Astrocyte (in vitro differentiated cells and primary cell): Measurements from ENCODE around the gene TEX50. TPM values are rescaled to one million over a fixed set of nuclear protein-coding genes. Genes with fewer than 3 reads are reported as not detected.
A peak's percentile ranks its signal among the peaks of the same experiment; 100 is the strongest.

Experiments
- DNase-seq: peaks from one replicate; pipeline ENCODE4 v3.0.0-alpha.2; 2010; ENCODE audit warnings: low read depth
- FAIRE-seq: peaks from 2 replicates; lab custom pipeline; 2011; peaks lifted over from hg19 to GRCh38; lab: Jason Lieb, UNC
- H2AFZ ChIP-seq: 2 replicates; pipeline ENCODE4 v1.6.0; 2012; ENCODE audit warnings: low read depth, low read length, inconsistent platforms
- H3K27ac ChIP-seq: 2 replicates; pipeline ENCODE4 v1.5.1; 2011; ENCODE audit warnings: low read depth, low read length, inconsistent platforms
- H3K27me3 ChIP-seq: 2 replicates; pipeline ENCODE4 v1.6.0; 2011; ENCODE audit warnings: low read length, inconsistent platforms; ENCODE audit not compliant: insufficient read depth
- H3K36me3 ChIP-seq: 2 replicates; pipeline ENCODE4 v1.5.1; 2011; ENCODE audit warnings: low read length, inconsistent platforms; ENCODE audit not compliant: insufficient read depth
- H3K4me1 ChIP-seq: 2 replicates; pipeline ENCODE4 v1.5.1; 2011; ENCODE audit warnings: low read length, inconsistent platforms; ENCODE audit not compliant: insufficient read depth
- H3K4me2 ChIP-seq: 2 replicates; pipeline ENCODE4 v1.6.0; 2012; ENCODE audit warnings: low read length, inconsistent platforms
- H3K4me3 ChIP-seq: 2 replicates; pipeline ENCODE4 v1.5.1; 2011; ENCODE audit warnings: low read depth, mild to moderate bottlenecking, low read length, inconsistent platforms; ENCODE audit not compliant: insufficient read depth
- H3K79me2 ChIP-seq: 2 replicates; pipeline ENCODE4 v1.6.0; 2012; ENCODE audit warnings: mild to moderate bottlenecking, low read length, inconsistent platforms; ENCODE audit not compliant: insufficient read depth
- H3K9ac ChIP-seq: 2 replicates; pipeline ENCODE4 v1.6.0; 2012; ENCODE audit warnings: mild to moderate bottlenecking, low read length, inconsistent platforms
- H3K9me3 ChIP-seq: 2 replicates; pipeline ENCODE4 v1.5.1; 2012; ENCODE audit warnings: low read depth, mild to moderate bottlenecking, low read length, inconsistent platforms; ENCODE audit not compliant: insufficient read depth
- H4K20me1 ChIP-seq: 2 replicates; pipeline ENCODE4 v1.6.0; 2012; ENCODE audit warnings: low read length, inconsistent platforms; ENCODE audit not compliant: insufficient read depth
- H3K27ac Mint-ChIP-seq: one replicate; pipeline ENCODE4 v1.8.0; 2021; ENCODE audit warnings: mild to moderate bottlenecking, mixed read lengths; ENCODE audit not compliant: unreplicated experiment
- H3K27me3 Mint-ChIP-seq: one replicate; pipeline ENCODE4 v1.8.0; 2021; ENCODE audit warnings: low read depth, mixed read lengths; ENCODE audit not compliant: unreplicated experiment
- H3K36me3 Mint-ChIP-seq: one replicate; pipeline ENCODE4 v1.8.0; 2021; ENCODE audit warnings: low read depth, mixed read lengths; ENCODE audit not compliant: unreplicated experiment
- H3K4me1 Mint-ChIP-seq: one replicate; pipeline ENCODE4 v1.8.0; 2021; ENCODE audit warnings: low read depth, mixed read lengths; ENCODE audit not compliant: unreplicated experiment
- H3K4me3 Mint-ChIP-seq: one replicate; pipeline ENCODE4 v1.8.0; 2021; ENCODE audit warnings: mild to moderate bottlenecking, moderate library complexity, mixed read lengths; ENCODE audit not compliant: unreplicated experiment
- H3K9me3 Mint-ChIP-seq: one replicate; pipeline ENCODE4 v1.8.0; 2021; ENCODE audit warnings: mild to moderate bottlenecking, mixed read lengths; ENCODE audit not compliant: unreplicated experiment
- EZH2 ChIP-seq: IDR thresholded peaks from 2 replicates; pipeline ENCODE4 v1.6.1; 2012; ENCODE audit warnings: mild to moderate bottlenecking, low read length, inconsistent platforms; ENCODE audit not compliant: insufficient read depth
- total RNA-seq: library from RNA; stranded (reverse); gene quantifications from 2 replicates; pipeline ENCODE4 v1.2.1, GENCODE V29; 2021
- TF ChIP-seq, protein P1 (sequence below): IDR thresholded peaks from 2 replicates; pipeline ENCODE4 v1.5.1; 2011; ENCODE audit warnings: low read depth, mild to moderate bottlenecking, inconsistent platforms, low read length, moderate library complexity; ENCODE audit not compliant: insufficient read depth

The TEX50 gene
- total RNA-seq, 1 donor from 2014 or later = not detected

DNA sequence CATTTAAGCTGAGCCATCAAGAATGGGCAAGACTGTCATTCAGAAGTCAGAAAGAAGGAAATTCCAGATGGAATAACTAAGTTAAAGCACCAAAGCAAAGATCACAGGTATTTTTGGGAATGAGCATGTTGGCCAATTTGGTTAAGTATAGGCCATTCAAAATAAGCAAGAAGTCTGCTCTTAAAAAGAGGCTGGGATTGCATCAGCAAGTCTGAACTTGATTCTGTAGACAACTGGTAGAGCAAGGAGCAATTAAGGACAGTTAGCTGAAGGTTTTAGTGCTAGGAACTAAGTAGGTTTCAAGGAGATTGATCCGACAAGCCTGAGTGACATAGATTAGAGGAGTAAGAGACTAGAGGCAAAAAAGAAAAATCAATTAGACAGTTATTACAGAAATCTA lies 26.1 kb downstream of the TEX50 start:
- no peaks in the 10 kb centered on the region for H3K9me3 ChIP-seq
- no peaks in the 10 kb centered on the region for H4K20me1 ChIP-seq
- DNase-seq = no peak
- no peak overlapping the region for H3K9ac ChIP-seq
- H3K36me3 ChIP-seq = no peaks in the 10 kb centered on the region
- no peaks in the 10 kb centered on the region for H3K27me3 ChIP-seq
- no peak overlapping the region for H2AFZ ChIP-seq
- no peak for TF ChIP-seq EZH2
- TF ChIP-seq, protein P1, sequence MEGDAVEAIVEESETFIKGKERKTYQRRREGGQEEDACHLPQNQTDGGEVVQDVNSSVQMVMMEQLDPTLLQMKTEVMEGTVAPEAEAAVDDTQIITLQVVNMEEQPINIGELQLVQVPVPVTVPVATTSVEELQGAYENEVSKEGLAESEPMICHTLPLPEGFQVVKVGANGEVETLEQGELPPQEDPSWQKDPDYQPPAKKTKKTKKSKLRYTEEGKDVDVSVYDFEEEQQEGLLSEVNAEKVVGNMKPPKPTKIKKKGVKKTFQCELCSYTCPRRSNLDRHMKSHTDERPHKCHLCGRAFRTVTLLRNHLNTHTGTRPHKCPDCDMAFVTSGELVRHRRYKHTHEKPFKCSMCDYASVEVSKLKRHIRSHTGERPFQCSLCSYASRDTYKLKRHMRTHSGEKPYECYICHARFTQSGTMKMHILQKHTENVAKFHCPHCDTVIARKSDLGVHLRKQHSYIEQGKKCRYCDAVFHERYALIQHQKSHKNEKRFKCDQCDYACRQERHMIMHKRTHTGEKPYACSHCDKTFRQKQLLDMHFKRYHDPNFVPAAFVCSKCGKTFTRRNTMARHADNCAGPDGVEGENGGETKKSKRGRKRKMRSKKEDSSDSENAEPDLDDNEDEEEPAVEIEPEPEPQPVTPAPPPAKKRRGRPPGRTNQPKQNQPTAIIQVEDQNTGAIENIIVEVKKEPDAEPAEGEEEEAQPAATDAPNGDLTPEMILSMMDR = no peak
- H3K27ac ChIP-seq = no peak overlapping the region
- no peaks in the 10 kb centered on the region for H3K79me2 ChIP-seq
- Mint-ChIP-seq H3K27me3 (no peaks in the 10 kb centered on the region), H3K27ac (peak overlapping the region; percentile 37), H3K4me3 (no peak overlapping the region), H3K9me3 (peaks cover 6% of the 10 kb centered on the region), H3K36me3 (peaks cover 20% of the 10 kb centered on the region), H3K4me1 (peaks cover 19% of the 10 kb centered on the region)
- H3K4me2 ChIP-seq = no peak overlapping the region
- no peak overlapping the region for H3K4me3 ChIP-seq
- no peak for FAIRE-seq
- no peaks in the 10 kb centered on the region for H3K4me1 ChIP-seq

- Mint-ChIP-seq H3K36me3 (peaks cover 19% of the 10 kb centered on the region), H3K4me1 (peaks cover 21% of the 10 kb centered on the region), H3K27ac (no peak overlapping the region), H3K27me3 (no peaks in the 10 kb centered on the region), H3K4me3 (no peak overlapping the region), H3K9me3 (peaks cover 6% of the 10 kb centered on the region)
- TF ChIP-seq, protein P1 = no peak
- no peak for TF ChIP-seq EZH2
- DNase-seq = no peak
- H3K4me1 ChIP-seq = no peaks in the 10 kb centered on the region
- H3K79me2 ChIP-seq = no peaks in the 10 kb centered on the region
- no peaks in the 10 kb centered on the region for H3K9me3 ChIP-seq
- H3K27me3 ChIP-seq = no peaks in the 10 kb centered on the region
- no peak for FAIRE-seq
- no peaks in the 10 kb centered on the region for H3K36me3 ChIP-seq
- no peak overlapping the region for H2AFZ ChIP-seq
- no peaks in the 10 kb centered on the region for H4K20me1 ChIP-seq
- no peak overlapping the region for H3K4me2 ChIP-seq
- no peak overlapping the region for H3K9ac ChIP-seq
- no peak overlapping the region for H3K4me3 ChIP-seq
- H3K27ac ChIP-seq = no peak overlapping the region
These were observed 26.6 kb downstream of the TEX50 start for GRCh38 chr1:173661763-173662162.

GRCh38 chr1:173663159-173663558 lies 28.0 kb downstream of the TEX50 start:
- Mint-ChIP-seq H3K4me3 (peak overlapping the region; percentile 47), H3K27me3 (no peaks in the 10 kb centered on the region), H3K9me3 (peaks cover 6% of the 10 kb centered on the region), H3K36me3 (peaks cover 21% of the 10 kb centered on the region), H3K4me1 (peaks cover 29% of the 10 kb centered on the region), H3K27ac (peak overlapping the region; percentile 67)
- Histone ChIP-seq H2AFZ (no peak overlapping the region), H3K4me2 (no peak overlapping the region), H3K27ac (no peak overlapping the region), H3K27me3 (no peaks in the 10 kb centered on the region), H4K20me1 (no peaks in the 10 kb centered on the region), H3K79me2 (no peaks in the 10 kb centered on the region), H3K9ac (no peak overlapping the region), H3K4me3 (no peak overlapping the region), H3K36me3 (no peaks in the 10 kb centered on the region), H3K4me1 (no peaks in the 10 kb centered on the region), H3K9me3 (no peaks in the 10 kb centered on the region)
- TF ChIP-seq, protein P1 = no peak
- no peak for TF ChIP-seq EZH2
- DNase-seq (no peak), FAIRE-seq (no peak)
